SK-N-DZ (cell line): ENCODE results near the gene NRP2.

Source experiments
- DNase-seq: peaks from one replicate; pipeline ENCODE4 v3.0.0-alpha.2; 2015; ENCODE audit warnings: low spot score

NRP2 gene

DNA sequence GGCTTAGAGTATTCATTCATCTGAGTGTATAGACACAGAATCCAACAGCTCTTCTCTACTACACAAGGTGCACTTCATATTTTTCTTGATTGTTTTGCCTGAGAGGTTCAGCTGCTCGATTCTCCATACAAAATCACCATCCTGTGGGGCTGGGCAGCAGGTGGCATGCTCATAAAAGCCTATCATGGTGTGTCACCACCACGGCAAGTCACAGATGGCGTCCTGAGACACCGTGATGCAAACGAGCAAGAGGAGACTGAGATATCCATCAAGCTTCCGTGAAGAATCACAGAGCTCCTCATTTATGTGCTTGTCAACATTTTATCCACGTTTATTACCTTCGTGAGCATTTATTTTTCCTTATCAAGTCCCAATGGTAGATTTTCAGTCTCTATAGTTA lies 22.4 kb upstream of the NRP2 start:
- DNase-seq = peak; percentile 81

DNA sequence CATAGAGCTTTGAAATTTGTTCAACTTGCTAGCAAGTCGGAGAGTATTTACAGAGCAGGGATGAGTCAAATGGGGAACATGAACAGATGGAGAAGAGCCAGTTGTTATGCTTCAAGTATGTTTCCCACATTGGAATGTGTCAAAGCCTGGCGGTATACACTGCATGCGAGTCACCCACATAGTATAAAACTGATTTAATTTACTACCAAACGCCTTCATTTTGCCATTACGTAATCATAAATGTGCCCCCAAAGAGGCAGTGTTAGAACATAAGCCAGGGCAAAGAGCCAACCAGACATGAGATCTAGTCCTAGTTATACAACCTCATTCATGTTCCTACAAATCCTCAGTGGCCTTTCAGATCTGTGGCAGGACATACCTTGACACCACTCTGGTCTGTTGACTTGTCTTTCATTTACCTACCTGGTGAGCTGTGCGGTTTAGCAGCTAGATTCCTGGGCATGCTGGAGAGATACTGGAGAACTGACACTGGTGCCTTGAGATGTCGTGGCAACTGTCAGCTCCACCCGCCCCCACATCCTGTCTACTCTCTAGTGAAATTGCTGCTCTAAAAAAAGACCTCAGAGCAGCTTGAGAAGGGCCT lies 21.7 kb upstream of the NRP2 start:
- no peak for DNase-seq

DNA sequence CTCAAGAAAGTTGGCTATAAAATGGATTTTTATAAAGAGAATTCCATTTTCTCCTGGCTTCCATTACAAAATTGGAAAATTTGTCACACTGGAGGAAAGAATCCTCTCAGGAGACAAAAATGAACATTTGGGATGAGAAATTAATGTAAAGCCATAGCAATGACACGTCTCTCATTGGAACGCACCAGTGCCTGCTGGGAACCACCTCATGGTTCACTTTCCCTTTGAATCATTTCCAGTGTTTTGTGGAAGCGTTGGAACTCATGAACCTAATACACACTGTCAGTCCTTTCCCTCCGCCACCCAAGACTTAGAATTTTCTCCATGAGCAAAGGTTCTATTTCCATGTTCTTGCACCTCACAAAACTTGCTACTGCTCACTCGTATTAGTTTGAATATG lies 21.0 kb upstream of the NRP2 start:
- no peak for DNase-seq

DNA sequence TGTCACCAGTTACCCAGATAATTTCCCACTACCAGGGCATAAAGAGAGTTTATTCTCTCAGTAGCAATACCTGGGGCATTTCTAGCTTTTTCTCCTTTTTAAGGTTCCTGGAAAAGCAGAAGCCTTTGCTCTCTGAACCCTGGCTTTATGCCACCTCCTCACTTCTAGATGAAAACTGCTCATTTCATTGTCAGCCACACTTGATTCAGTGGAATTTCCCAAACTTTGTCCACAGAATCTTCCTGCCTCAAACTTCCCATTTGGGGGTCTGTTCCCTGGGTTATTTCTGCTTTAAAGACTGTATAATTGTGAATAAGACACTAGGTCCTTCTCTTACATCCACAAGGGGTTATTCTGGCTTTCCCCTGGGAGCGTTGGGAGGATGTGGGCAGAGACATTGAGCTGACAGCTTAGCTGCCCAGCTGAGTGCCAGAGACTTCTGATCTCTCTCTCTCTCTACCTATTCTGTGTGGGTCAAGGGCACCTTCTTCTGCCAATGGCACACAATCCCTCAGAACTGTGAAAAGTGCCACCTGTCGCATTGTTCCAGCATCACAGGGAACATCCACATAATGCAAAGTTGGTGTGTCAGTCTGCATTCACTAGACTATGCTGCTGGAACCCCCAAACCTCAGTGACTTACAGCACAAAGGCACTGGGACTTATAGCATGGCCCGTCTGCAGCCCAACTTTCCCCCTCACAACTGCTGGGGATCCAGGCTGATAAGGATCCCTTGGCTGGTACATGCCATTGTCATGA lies 19.9 kb upstream of the NRP2 start:
- no peak for DNase-seq

- DNase-seq = no peak
Observed at GRCh38 chr2:205665791-205666190, 16.5 kb upstream of the NRP2 start.

GRCh38 chr2:205670292-205670691 lies 12.0 kb upstream of the NRP2 start:
- DNase-seq = no peak

- DNase-seq = peak; percentile 94
Observed at GRCh38 chr2:205673312-205673711, 9.0 kb upstream of the NRP2 start.

DNA sequence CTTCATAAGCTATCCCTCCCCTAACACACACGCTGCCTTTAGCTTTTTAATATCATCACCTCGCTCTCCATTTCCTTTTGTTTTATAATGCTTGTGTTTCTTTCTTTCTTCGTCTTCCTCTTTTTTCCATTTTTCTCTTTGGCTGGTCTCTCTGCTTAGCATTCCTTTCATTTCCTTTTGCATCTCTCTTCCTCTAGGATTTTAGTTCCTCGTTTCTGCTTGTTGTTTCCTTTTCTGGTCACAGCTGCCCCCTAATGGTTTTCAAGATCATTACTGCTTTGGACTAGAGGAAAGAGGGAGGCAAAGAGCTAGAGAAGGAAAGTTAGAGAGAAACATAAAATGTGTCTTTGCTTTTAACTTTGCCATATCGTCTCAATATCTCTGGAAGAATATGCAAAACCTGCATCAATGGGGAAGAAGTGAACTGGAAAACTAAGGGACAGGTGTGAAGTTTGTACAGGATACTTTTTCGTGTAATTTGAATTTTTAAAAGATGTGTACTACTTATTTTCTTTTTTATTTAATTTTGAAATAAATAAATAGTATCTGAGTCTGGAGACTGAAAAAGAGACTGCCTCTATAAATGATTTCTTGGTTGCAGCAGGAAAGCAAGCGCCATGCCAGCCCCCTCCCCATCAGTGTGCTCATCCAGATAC lies 6.3 kb upstream of the NRP2 start:
- peak; percentile 81 for DNase-seq

DNA sequence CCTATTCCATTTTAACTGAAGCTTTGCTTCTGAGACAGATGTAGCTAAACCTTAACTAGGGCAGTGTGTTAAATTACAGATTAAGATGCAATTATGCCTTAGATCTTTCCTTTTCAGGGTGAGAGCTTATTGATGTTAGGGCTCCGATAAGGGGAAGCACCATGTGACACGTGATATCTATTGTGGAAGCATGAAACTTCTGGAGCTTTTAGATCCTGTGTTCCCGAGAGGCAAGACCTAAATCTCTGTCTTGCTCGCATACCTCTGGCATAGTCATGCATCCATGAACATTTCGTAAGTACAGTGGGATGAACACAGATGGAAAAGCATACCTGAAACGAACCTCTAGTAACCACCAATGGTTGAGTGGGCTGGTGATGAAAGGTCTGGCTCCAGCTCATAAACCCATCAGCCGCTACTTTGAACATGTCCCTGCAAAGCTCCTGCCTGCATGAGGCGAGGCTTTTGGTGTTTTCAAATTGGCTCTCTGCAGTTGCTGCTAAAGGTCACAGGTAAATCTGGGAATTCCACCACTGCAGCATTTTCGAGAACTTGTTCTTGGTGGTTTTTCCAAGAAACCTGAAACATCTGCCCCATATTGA lies 3.7 kb upstream of the NRP2 start:
- no peak for DNase-seq

DNA sequence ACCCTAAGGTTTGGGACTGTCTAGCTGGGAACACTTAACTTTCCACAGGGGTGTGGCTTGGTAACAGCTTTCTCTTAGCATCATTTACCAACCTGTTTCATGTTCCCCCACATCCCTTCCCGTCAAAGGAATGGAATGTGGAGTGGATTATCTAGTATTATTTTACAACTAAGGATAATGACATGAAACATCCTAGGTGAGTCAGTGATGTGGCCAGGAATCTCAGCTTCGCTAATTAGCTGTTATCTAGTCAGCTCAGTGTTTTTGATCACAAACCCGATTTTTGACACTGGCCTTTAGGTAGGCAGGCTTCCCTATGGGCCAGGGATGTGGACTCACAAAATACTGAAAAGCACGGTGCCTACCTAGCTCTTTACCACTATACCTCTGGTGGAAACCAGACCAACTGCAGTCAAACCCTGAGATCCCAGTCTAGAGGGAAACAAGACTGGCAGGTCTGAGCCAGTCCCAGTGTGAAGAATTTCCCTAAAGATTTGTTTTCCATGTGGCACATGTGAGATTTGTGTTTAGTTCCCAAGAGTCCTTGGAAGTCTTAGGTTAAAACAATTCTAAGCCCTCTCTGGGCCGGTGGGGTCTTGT lies 2.8 kb upstream of the NRP2 start:
- DNase-seq = no peak

DNA sequence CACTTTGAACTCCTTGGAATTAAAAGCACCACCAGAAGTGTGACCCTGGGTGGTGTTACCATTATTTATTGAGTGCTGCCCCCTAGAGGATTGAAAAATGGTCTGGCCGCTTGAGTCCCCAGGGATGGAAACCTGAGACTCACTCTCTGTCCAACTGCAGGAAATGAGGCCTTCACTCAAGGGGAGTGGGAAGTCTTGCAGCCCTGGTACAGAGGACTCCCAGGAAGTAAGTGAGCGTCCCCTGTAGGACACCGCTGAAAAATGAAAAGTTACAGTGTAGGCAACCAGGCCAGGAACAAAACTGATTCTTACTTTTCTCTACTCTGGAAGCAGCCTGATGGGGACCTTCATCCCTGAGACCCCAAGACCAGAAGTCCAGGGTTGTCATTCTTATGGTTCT lies 2.2 kb upstream of the NRP2 start:
- DNase-seq = peak; percentile 94

GRCh38 chr2:205680903-205681302 lies 1.4 kb upstream of the NRP2 start:
- DNase-seq = peak; percentile 63

GRCh38 chr2:205681401-205682238 lies 681 bp upstream of the NRP2 start:
- DNase-seq = peak; percentile 47

GRCh38 chr2:205682971-205683501 lies 735 bp downstream of the NRP2 start:
- DNase-seq = no peak

DNA sequence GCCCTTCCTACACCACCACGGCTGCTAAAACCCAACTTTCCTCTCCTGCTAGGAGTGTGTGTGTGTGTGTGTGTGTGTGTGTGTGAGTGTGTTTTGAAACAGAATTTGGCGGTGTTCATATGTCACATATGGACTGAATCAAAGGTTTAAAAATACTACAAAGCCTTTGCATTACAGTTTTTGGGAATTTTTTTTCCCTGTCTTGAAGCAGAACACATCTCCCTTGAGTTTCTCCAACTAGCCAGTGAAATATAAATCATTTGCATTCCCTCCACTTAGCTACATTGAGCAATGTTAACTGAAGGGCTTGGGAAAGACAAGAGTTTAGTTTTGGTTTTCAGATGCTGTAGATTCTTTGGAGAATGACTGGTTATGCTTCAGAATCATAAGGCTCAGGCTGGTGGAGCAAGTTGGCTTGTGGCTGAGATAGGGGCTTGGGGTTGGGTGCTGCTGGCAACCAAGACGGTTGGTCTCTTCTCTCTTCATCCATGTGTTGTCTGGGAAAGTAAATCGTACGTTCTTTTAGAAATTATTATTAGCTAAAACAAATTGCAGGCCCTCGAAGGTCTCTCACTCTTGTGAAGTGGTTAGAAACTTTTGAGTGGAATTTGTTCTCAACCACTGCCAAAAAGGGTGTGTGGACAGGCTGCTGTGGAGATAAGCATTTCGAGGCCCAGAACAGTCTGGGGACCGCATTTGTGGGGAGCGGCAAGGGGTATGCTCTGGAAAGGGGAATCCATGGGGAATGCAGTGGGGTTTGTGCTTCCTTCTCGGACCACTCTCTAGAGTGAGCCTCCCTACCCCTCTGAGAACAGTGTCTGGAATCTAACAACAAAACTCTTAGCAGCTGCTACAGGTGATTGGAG lies 1.4 kb downstream of the NRP2 start:
- no peak for DNase-seq

DNA sequence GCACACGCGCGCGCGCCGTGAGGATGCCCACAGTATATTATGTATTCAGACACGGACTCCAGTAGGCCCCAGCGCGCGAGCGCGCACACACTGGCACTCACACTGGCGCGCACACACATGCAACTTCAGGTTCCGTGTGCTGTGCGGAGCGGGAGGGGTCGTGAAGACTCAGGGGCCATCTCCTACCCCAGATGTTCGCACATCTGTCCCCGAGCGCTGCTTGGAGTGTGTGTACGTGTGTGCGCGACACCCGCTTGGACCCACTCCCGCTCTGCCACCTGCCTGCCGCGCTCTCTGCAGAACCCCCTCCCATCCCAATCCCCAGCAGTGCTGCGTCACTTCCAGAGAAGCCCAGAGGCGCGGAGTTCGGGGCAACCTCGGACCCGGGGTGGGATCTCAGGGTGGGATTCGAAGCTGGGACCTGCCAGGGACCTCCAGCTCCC lies 2.6 kb downstream of the NRP2 start:
- DNase-seq = peak; percentile 44

GRCh38 chr2:205685314-205686055 lies 3.2 kb downstream of the NRP2 start:
- DNase-seq = peak; percentile 51

DNA sequence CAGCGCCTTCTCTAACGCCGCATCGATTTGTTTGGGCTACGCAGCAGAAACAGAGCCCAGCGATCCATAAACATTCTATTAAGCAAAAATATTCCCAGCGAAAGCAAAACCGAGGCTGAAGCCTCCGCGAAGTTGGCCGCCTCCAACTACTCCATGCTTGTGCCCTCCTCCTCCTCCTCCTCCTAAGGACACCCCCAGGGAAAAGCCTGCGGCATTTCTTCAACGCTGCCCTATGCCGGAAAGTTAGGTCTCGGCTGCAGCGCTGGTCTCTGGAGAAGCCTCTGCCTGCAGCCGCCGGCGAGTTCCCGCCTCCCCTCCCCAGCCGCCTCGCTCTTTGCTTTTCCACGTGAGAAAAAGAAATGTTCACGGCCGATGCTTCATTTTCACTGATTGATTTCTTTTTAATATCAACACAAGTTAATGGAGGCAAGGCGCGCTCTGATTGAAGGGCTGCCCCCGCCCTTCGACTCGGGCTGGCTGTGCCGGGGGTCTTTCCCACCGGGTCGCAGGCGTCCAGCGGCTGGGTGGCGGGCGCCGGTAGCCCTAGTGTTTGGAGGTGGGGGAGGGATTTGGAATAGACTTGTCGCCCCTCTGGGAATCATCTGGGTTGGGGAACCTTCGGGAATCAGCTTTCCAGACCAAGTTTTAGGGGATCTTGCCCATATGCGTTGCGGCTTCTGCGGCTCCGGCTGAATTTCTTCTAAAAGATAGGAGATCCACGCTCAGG lies 3.9 kb downstream of the NRP2 start:
- peak; percentile 22 for DNase-seq
